Stimulated activated naive CD4-positive, alpha-beta T cell treated with Interleukin-2 at 50 U/mL for 16 hours (primary cell): Measurements from ENCODE around the gene TOGARAM2.
"Not testable (repeated sequence)": the region's sequence is repeated elsewhere in the genome, so short reads cannot be mapped to it uniquely, and the experiment has no call there.

Experiments used
- DNase-seq: peaks from one replicate; lab custom pipeline; 2025; lab: John Stamatoyannopoulos, UW

The TOGARAM2 gene

DNA sequence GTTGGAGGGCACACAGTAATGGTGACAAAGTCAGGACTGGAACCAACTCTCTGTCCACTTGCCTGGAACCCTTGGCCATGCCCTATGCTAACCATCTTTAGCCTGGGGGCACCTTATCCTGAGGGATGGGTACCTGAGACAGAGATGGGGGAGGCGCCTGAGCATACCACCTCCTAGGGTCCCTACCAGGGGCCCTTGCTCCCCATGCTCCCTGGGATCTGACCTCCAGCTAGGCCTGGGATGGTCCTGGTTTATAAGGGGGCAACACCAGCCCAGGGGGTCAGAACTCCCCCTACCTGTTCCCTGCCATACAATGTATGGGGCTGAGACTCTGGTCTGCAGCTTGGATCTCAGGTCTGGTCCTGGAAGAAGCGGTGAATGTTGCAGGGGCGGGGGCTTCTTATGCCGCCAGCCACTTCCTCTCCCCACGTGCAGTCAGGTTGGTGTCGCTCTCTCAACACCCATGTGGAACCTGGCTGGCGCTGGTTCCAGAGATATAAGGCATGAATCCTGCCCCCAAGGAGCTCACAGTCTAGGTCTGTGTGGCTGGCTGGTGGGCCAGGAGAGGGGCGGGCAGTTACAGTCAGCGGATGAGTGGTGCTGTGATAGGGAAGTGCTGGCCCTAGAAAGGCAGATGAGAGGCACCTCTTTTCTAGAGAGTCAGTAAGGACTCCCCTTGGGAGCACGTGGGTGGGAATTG is 3.8 kb upstream of the TOGARAM2 start:
- no peak for DNase-seq

DNA sequence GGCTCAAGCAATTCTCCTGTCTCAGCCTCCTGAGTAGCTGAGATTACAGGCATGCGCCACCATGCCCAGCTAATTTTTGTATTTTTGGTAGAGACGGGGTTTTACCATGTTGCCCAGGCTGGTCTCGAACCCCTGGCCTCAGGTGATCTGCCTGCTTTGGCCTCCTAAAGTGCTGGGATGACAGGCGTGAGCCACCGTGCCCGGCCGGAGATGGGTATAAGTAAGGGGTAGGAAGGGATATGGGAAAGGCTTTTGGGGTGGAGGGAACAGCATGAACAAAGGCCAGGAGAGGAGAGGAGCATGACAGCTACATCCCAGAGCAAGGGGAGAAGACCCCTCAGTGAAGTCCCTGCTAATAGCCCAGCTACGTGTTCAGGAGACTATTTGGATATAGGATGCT is 3.1 kb upstream of the TOGARAM2 start:
- not testable (repeated sequence) for DNase-seq

GRCh38 chr2:28978606-28979005 is 2.5 kb upstream of the TOGARAM2 start:
- no peak for DNase-seq

DNA sequence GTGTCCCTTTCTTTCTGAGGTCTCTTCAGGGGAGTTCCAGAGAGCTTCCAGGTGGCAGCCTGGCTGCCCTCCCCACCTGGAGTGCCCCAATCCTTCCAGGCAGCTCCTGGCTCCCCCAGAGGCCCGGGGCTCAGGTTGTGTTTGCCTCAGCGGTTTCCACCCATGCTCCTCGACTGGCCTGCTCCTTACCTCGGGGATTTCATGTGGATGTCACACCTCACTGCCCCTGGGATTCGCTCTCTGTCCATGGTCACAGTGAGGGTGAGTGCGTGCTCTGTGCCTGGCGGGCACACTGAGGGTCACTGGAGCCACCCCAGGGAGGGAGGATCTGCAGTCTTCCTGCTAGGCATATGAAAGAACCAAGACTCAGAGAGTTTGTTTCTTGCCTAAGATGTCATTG is 2.1 kb upstream of the TOGARAM2 start:
- no peak for DNase-seq

DNA sequence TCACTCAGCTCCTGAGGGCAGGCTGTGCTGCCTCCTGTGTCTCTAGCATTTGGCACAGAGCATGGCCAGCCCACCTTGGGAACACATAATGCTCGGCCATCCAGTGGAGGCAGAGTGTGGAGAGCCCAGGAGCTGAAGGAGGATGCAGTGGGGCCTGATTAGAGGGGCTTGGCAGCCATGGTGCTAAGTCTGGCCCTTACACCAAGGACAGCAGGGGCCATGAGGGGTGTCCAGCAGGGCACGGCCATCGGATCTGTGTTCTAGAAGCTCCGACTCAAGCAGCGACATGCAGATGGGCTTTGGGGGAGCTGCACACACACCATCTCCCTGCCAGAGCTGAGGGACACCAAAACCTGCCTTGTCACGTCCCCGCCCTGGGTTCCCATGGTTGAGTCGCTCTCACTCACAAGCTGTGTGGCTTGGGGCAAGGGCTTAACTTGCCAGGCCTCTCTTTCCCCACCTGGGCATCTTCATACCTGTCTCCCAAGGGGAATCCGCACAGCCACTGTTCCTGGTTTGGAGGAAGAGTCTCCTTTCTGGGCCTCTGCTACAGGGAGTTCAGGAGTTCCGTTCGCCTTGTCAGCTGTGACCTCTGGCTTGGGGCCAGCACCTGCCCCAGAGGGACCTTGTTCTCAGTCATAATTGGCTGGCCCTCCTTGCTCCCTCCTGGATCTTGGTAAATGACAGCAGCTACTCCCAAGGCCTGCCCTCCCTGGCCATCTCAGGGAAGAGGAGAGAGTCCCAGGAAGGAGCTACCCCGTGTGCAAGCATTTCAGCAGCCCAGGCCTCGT is 1.3 kb upstream of the TOGARAM2 start:
- no peak for DNase-seq

GRCh38 chr2:28980368-28981015 is 606 bp upstream of the TOGARAM2 start:
- DNase-seq, result no peak

DNA sequence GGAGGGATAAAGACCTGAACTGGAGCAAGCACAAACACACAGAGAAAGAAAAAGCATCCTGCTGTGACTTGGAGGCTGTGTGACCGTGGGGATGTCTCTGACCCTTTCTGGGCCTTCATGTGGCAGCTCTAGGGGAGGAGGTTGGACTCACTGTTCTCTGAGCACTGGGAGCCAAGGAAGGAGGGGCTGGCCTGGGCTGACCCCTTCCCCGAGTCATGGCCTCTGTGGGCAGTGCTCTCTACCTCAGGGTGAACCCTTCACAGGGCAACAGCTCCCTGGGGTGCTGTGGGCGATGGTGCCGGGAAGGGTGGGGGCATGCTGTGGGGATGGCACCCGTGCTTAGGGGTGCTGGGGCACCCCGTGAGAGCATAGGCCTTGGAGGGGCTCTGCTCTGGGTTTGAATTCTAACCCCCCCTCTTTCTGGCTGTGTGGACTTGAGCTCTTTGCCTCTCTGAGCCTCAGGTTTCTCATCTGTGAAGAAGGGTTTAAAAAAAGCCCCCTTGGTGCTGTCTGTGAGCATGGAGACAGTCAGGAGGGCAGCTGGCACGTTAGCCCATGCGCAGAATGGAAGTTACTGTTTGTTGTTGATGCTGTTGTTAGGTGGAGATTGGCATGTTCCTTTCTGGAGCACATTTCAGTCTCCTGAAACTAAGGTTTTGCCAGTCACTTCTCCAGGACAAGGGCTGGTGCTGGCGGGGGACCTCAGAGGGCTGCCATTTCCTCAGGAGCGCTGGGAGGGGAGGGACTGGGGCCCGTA is 700 bp downstream of the TOGARAM2 start:
- DNase-seq, result no peak

DNA sequence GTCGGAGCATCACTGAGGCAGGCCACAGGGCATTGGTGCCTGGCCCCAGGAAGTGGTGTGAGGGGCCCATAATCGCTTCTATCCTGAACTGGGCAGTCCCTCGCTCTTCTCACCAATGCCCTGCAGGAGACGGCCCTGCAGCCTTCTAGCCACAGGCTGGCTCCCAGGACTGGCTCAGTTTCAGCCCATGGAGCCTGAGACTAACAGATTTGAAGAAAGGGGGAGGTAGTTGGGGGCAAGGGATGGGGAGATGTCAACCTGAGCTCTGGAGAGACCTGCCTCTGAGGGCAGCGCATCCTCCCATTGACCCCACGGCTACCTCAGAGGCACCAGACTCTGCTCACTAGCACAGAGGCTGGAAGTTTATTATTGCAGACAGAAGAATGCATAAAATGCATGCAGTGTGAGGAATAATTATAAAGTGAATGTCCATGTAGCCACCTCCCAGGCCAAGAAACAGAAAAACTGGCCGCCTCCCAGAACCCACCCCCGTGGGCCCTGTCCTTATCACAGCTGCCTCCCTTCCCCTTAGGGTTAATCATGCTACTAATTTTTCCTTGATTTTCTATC is 1.4 kb downstream of the TOGARAM2 start:
- DNase-seq, result no peak

DNA sequence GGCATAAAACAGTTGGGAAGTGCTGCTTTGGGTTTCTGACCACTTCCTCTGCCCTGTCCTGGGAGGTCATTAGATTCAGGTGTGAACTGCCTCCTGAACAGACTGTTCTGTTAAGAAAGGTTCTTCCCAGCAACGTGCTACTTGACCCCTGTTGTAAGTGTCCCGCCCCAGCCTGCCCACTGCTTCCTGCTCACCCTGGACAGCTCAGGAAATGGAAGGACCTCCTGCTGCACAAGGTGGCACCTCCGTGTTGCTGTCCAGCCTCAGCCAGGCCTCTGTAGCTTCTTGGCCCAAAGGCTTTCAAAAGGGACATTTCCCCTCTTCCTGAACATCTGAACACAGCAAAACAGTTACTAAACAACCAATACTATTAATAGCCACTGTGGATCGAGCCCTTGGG is 5.3 kb downstream of the TOGARAM2 start:
- DNase-seq, result no peak

DNA sequence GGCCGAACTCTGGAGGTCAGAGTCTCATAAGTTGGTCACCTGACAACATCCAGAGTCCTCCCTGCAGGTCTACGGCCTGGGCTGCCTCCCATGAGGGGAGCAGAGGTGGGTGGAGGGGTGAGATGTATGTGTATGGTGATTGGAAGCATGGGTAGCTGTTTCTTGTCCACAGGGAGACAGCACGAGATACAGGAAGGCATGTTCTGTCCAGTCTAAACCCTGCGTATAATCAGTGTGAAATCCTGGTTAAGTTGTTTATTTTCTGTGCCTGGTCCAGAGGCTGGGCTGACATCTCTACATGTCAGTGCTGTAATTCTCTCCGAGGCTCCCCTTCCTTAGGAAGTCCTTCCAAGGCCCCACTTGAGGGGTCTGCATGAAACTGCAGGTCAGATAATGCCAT is 8.9 kb downstream of the TOGARAM2 start:
- DNase-seq, result no peak

GRCh38 chr2:28990445-28990844 is 9.3 kb downstream of the TOGARAM2 start:
- DNase-seq, result no peak

DNA sequence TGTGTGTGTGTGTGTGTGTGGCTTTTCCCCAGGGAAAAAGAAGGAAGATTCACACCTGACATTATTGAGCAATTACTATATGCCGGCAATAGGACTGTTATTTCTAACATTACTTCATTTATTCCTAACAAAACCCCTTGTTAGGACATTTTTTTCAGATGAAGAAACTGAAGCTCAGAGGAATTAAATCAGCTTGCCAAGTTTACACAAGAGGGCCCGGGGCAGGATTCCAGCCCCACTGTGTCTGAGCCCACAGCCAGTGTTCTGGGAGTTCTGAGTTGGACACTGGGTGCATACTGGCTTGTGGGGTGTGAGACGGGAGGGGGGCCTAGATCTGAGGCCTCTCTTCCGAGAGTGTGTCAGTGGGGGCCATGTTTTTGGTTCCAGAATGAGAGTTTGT is 9.9 kb downstream of the TOGARAM2 start:
- DNase-seq, result no peak

GRCh38 chr2:28991460-28991859 is 10.4 kb downstream of the TOGARAM2 start:
- no peak for DNase-seq

DNA sequence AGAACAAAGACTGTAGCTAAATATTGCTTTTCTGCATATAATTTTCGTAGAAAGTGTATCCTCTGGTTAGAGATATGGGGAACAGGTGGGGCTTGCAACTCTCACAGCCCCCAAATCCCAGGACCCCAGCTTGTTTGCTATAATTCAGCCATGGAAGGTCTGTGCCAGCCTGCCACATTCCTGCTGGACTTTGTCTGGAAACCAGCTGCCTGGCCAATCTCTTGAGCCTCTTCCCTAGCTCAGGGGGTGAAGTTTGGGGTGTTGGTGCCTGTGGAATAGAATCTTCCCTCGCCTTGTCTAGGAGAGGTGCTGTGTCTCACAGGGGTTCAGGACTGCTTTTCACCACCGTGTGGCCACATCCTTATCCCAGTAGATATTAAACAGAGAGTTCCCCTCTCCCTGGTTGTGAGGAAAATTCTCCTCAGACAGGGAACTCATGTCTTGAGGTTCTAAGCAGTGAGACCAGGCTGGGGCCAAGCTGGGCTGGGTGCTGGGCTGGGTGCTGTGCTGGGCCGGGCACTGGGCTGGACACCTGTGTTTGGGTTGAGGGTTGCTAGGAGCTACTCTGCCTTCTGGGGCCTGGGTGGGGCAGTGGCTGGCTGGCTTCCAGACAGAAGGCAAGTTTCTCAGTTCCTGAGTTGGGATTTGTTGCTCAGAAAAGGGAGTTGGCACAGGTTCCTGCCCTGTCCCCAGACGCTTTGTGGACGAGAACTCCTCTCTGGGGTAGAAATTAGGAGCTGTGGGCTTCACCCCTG is 12.3 kb downstream of the TOGARAM2 start:
- no peak for DNase-seq

DNA sequence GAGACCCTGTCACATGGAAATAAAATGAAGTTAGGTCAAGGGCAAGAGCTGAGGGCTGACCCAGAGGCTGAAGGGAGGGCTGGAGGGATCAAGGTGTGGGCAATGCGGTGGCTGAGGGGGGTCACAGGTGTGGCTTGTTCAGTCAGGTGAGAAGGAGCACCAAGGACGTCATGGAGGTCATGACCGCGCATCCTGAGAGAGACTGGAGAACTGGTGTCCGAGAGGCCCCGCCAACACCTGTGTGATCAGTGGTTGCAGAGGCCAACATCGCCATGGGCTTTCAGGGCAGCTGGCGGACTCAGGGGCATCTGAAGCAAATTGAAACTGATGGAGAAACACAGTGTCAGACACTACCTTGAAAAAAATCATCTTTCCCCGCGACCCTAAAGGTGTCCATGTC is 13.0 kb downstream of the TOGARAM2 start:
- DNase-seq, result no peak

DNA sequence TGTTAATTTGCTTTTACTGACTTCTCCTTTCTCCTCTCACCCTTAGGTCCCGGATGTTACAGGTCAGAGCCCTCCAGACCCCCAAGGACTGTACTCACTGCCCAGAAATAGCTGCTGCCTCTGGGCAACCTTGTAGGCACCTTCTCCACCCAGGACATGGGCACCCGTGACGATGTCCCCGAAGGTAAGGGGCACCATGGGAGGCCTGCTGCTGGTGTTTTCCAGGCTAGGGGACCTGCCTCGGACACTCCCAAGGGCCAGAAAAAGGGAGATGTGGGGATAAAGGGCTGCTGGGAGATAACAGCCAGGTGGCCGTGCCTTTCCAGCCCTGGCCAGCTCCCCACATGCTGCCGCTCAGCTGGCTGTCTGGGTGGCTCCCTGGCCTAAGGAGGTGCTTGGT is 13.6 kb downstream of the TOGARAM2 start:
- DNase-seq, result no peak

GRCh38 chr2:28995765-28996750 is 15.0 kb downstream of the TOGARAM2 start:
- DNase-seq, result no peak

DNA sequence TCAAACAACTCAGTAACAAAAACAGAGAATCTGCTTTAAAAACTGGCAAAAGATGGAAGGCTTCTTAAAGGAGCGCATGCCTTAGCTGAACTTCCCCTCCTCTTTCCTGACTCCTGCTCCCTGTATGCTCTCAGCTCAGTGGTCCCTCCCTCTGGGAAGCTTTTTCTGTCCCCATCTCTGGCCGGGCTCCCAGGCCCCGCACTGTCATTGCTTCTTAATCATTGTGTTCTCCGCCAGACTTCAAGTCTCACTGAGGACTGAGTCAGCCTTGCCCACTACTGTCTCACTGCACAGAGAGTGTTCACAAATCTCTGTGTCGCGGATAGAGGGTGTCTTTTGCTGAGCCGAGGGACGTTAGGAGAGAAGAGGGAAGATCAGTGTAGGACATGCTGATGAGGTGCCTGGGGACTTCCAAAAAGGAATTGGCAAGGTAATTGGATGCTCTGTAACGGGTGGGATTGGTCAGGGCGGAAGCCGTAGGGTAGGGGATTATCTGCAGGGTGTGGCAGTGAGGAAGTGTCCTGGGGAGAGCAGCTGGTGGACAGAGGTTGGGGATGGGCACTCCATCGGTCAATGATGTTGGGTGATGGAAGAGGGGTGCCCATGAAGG is 16.2 kb downstream of the TOGARAM2 start:
- DNase-seq, result no peak

- DNase-seq, result no peak
These were observed 17.0 kb downstream of the TOGARAM2 start for GRCh38 chr2:28997847-28998735.
